Prostate gland (tissue), 2 donors: Measurements from ENCODE around the gene CACYBP.

Source experiments
- POLR2AphosphoS5 ChIP-seq: sonication (generic); formaldehyde crosslinking; IDR thresholded peaks from one replicate; pipeline ENCODE4 v1.6.1; 2017; ENCODE audit warnings: antibody characterized with exemption
- TF ChIP-seq, protein P1 (sequence below), 4 experiments: fragments of 200-600 bp in 2 of 4; fragments of 450-650 bp in 2 of 4; sonication (generic) in 2 of 4; IDR thresholded peaks; 1 replicate in 3 of 4; 2 replicates in 1 of 4; pipeline ENCODE4 v1.5.1; 2016 to 2019; ENCODE audit warnings: antibody characterized with exemption in 4 of 4, mild to moderate bottlenecking in 2 of 4, moderate library complexity in 2 of 4

GRCh38 chr1:174984952-174985351, 14.8 kb upstream of the CACYBP start:
- no peak for TF ChIP-seq POLR2AphosphoS5
- TF ChIP-seq, protein P1, sequence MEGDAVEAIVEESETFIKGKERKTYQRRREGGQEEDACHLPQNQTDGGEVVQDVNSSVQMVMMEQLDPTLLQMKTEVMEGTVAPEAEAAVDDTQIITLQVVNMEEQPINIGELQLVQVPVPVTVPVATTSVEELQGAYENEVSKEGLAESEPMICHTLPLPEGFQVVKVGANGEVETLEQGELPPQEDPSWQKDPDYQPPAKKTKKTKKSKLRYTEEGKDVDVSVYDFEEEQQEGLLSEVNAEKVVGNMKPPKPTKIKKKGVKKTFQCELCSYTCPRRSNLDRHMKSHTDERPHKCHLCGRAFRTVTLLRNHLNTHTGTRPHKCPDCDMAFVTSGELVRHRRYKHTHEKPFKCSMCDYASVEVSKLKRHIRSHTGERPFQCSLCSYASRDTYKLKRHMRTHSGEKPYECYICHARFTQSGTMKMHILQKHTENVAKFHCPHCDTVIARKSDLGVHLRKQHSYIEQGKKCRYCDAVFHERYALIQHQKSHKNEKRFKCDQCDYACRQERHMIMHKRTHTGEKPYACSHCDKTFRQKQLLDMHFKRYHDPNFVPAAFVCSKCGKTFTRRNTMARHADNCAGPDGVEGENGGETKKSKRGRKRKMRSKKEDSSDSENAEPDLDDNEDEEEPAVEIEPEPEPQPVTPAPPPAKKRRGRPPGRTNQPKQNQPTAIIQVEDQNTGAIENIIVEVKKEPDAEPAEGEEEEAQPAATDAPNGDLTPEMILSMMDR (IDR thresholded peaks at IDR 0.05): no peak
